HEK293 (cell line): Measurements from ENCODE around the gene LYZL2.

ENCODE experiments used
- PRDM1 ChIP-seq: fragments of 450-650 bp; formaldehyde crosslinking; IDR thresholded peaks from 2 replicates; pipeline ENCODE4; 2016; ENCODE audit warnings: missing biosample characterization, missing genetic modification characterization
- ZBTB21 ChIP-seq: fragments of 450-650 bp; formaldehyde crosslinking; IDR thresholded peaks from 2 replicates; pipeline ENCODE4 v1.5.1; 2017; ENCODE audit warnings: missing biosample characterization, missing genetic modification characterization
- ZFP37 ChIP-seq: fragments of 450-650 bp; formaldehyde crosslinking; IDR thresholded peaks from 2 replicates; pipeline ENCODE4 v1.5.1; 2016; ENCODE audit warnings: missing biosample characterization, missing genetic modification characterization
- ZNF274 ChIP-seq, 2 experiments: fragments of 200-500 bp in 1 of 2; fragments of 450-650 bp in 1 of 2; sonication (Bioruptor generic) in 1 of 2; formaldehyde crosslinking in 1 of 2; IDR thresholded peaks; 2 replicates each; pipeline versions ENCODE4 v1.5.1 to v1.6.1; 2014 to 2016; ENCODE audit warnings: borderline replicate concordance in 1 of 2, inconsistent platforms in 1 of 2, low read length in 1 of 2, missing biosample characterization in 1 of 2, missing genetic modification characterization in 1 of 2
- ZNF555 ChIP-seq: fragments of 450-650 bp; formaldehyde crosslinking; conservative IDR thresholded peaks from 2 replicates; pipeline ENCODE4 v1.5.1; 2017; ENCODE audit warnings: missing biosample characterization, mild to moderate bottlenecking, missing genetic modification characterization, inconsistent platforms
- TF ChIP-seq, protein P1 (sequence below): fragments of 450-650 bp; formaldehyde crosslinking; IDR thresholded peaks from 2 replicates; pipeline ENCODE4 v1.5.1; 2016; ENCODE audit warnings: missing biosample characterization, missing genetic modification characterization

DNA sequence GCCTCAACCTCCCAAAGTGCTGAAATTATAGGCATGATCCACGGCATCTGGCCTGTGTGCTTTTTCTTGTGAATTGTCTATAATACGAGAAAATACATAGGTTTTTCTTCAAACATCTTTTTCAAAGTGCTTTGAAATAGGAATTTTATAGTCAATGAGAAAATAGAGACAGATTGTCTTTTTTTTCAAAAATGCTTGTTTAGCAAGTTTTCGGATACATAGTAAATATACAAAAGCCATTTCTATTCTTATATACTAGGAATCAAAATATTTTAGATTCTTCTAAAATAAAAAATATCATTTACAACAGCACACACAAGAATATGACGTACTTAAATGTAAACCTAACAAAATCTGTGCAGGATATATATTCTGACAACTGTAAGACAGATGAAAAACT is 1.6 kb upstream of the LYZL2 start:
- TF ChIP-seq, protein P1, sequence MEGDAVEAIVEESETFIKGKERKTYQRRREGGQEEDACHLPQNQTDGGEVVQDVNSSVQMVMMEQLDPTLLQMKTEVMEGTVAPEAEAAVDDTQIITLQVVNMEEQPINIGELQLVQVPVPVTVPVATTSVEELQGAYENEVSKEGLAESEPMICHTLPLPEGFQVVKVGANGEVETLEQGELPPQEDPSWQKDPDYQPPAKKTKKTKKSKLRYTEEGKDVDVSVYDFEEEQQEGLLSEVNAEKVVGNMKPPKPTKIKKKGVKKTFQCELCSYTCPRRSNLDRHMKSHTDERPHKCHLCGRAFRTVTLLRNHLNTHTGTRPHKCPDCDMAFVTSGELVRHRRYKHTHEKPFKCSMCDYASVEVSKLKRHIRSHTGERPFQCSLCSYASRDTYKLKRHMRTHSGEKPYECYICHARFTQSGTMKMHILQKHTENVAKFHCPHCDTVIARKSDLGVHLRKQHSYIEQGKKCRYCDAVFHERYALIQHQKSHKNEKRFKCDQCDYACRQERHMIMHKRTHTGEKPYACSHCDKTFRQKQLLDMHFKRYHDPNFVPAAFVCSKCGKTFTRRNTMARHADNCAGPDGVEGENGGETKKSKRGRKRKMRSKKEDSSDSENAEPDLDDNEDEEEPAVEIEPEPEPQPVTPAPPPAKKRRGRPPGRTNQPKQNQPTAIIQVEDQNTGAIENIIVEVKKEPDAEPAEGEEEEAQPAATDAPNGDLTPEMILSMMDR = no peak
- TF ChIP-seq PRDM1 (tag by site-specific recombination) (no peak), ZNF274 (IDR thresholded peaks at IDR 0.05; ENCODE audit: low read length) (no peak), ZNF274 (tag by site-specific recombination; IDR thresholded peaks at IDR 0.05; ENCODE audit: borderline replicate concordance) (no peak), ZNF555 (no peak), ZFP37 (tag by site-specific recombination) (no peak), ZBTB21 (no peak)
